Activated T-helper 1 cell treated with anti-CD3 and anti-CD28 coated beads, Interleukin-2, amount 50 U/mL, for 16 hours (primary cell): ENCODE measurements around the gene NDNF.

Source experiments
- DNase-seq, 2 donors: peaks; one replicate each; pipeline ENCODE4 v3.0.0-alpha.2; 2020; ENCODE audit warnings: low read depth in 1 of 2, low spot score in 1 of 2

NDNF gene

DNA sequence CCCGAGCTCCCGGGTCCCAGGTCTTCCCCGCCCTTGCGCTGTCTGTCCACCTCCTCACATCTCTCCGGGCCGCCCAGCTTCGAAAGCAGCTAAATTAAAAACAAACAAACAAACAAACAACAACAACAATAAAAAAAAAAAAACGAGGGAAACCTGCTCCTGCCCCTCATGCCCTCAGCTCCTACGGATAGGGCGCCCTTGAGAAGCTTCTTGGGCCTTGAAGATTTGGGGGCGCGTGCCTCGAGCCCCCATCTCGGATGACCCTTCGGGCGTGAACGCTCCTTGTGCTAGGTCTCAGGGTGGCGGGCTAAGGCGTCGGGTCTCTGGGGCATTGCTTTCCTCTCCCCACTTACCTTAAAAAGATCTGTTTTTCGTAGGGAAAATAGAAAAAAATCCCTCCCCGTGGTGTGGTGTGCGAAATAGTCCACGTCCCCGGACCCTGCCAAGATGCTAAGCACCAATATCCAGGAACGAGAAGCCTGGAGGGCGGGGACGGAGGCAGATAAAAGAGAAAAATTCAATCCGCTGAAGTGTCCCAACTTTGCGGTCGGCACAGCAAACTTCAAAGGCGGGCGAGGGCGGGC is 603 bp downstream of the NDNF start:
- DNase-seq = no peak

DNA sequence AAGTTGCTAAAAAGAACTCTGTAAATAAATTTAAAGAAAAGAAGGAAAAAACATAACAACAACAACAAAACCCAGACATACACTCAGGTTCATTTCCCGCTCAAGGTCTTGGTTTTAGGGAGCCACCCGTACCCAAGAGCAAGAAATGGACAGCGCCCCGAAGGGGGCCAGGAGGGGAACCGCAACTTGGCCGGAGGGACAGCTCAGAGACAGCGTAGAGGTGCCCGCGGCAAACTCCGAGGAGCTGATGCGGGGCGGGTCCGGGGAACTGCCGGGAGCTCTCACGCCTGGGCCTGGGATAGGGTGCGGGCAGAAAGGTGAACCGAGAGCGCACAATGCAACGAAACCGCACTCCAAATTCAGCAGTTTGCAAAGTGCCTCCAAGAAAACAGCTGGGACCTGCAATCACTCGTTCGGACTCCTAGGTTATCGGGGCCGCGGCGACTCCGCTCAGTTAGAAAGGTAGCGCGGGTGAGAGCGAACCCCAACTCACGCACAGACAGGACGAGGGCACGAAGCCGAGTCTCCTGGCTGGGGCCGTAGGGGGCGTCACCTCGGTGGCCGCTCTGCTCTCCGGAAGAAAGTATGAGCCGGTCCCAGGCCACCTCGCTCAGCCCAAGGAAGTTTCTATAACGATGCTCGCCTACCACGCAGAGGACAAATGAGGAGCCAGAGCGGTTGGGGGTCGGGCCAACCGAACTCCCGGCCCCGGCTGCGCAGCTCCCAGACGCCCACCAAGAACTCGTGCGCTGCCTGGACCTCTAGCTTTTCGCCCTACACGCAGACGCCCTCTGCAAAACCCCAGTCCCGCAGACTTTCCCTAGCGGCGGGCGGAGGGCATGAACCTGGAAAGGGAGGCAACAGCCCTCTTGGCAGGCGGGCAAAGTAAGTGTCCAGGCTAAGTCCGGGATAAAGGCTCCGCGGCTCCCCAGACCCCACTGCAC is 1.4 kb downstream of the NDNF start:
- DNase-seq = no peak

DNA sequence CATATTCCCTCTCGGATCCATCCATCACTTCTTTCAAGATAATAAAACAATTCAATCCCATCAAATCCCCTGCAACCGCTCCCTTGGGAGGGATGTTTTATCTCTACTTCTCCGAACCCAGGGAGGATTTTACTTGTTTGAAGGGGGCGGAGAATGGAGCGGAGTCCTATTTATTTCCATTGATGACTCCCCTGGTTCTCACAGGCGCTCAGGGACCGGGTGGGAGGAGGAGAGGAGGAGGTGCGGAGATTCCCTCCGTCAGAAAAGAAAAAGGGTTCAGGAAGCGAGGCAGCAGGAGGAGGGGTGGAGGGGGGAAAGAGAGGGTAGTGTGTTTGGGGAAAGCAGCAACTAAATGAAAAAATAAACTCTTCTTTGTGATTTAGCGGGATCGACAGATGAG is 2.1 kb downstream of the NDNF start:
- no peak for DNase-seq

DNA sequence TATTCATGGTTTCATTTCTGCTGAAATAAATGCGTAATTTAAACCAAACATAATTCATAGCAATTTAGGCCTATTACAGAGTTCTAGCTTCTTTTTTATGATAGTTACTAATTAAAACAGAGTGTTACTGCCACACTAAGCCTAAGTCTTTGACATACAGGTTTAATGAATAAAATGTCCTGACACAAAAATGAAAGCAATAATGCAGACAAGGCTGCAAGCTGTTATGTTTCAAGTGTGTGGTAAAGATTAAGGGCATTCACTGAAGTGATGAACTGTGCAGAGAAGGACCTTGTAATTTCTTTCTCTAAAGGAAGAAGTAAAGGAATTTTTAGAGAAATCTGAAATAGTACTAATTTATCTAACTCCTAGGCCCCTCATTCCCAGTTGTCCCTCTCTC is 2.9 kb downstream of the NDNF start:
- DNase-seq = no peak

DNA sequence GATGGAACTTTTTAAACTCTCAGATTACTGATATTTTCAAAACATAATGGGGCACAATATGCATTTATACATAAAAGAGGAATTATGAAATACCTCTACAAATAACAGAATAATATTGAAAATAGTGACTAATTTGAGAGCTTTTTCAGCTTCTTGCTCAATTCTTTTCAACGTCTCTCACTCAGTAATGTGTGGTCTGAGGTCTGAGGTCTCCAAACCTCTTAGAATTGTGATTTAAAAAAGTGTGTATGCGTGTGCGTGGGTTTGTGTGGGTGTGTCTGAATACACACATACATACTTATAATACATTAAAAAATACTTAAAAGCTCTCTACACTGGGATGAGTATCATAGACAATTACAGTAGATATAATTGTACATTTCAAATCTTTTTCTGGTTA is 7.9 kb downstream of the NDNF start:
- DNase-seq = no peak

DNA sequence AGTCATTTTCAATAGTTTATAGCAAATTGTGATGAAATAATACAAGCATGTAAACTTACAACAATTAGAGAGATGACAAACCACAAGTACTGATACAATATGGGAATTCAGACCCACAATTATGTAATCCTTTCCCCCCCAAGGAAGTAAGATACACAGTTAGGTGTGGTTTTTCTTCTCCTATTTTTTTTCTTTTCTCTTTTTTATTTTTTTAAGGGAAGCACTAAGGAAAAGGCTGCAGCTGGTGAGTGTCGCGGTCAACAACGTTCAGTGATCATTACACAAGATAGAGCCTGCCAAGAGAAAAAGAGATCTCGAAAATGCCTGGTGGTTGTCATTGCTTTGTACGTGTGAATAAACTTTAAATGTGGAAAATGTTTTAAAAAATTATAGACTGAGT is 9.8 kb downstream of the NDNF start:
- no peak for DNase-seq

DNA sequence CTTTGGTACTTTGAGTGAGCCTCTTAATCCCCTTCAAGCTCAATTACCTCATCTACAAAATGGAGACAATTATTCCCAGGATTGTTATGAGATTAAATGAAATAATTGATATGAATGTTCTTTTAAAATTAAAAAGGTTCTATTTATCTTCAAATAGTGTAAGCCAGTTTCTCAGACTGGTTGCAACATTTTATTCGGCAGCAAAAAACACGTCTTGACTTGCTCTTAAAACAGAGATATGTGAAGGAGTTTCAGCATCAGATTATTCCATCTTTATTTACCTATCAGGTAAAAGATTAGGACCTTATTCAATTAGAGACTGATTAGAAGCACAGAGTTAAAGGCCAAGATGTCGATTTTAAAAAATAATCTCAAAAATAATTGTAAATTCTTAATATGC is 10.5 kb downstream of the NDNF start:
- DNase-seq = no peak

DNA sequence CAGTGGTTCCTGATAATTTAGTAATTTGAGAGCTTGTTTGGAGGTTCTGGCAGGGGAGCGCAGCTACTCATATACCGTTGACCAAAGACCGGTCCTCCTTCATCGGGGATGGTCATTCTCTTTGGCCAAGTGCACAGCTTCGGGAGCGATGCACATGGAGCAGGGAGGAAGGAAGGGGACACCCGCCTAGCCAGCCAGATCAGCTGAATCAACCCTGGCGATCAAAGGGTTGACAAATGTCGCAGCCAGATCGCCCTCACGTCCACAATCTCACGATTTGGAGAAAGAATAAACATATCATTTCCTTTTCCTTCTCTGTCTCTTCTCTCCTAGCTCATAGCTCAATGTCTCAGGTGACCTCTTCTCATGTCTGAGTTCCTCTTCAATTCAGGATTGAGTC is 11.1 kb downstream of the NDNF start:
- DNase-seq = no peak

DNA sequence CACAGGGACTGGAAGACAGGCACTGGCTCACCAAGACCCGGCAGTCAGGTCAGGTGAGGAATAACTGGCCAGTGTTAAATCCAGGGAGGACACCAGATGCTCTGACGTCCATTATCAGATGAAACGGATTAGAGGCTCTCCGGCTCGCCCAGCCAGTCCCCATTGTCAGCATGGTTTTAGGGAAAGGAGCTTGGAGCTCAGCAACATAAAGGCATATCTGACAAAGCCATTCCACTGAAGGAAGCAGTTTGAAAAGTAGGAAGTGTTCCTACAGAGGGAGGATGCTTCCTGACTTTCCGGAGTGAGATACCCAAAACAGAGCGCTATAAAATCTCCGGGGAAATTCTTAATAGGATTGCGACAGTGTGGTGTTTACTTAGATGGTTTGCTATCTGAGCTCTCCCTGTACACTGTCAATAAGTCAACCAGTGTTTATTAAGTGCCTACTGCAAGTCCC is 14.8 kb downstream of the NDNF start:
- no peak for DNase-seq

DNA sequence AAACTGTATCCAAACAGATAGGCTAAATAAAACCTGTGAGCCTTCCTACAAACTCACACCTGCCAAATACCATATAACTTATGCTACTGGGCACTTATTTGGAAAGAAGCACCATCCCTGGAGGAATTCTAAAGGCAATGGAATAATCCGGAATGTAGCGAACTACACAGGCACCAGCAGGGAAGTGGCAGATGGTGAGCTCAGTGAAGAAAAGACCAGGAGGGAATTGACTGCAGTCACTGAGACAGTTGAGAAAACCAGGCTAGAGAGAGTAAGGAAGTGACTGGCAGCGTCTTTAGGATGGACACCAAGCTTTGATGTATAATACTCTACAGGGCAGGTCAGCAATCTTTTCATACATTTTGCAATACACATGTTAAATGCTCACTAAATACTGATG is 16.3 kb downstream of the NDNF start:
- DNase-seq = no peak

DNA sequence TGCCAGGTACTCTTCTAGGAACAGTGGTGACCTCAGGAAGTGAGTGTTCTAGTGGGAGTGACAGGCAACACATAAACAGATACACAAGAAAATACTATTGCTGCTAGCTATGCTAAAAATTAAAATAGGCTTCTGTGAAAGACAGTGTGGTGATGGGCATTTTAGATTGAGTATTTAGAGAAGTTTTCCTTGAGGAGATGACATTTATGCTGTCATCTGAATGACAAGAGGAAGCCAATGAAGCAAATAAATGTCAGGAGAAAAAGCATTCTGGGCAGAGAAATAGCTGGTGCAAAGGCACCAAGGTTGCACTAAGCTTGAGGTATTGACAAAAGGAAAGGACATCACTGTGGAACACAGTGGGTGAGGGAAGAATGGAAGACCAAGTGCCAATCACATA is 18.0 kb downstream of the NDNF start:
- no peak for DNase-seq

DNA sequence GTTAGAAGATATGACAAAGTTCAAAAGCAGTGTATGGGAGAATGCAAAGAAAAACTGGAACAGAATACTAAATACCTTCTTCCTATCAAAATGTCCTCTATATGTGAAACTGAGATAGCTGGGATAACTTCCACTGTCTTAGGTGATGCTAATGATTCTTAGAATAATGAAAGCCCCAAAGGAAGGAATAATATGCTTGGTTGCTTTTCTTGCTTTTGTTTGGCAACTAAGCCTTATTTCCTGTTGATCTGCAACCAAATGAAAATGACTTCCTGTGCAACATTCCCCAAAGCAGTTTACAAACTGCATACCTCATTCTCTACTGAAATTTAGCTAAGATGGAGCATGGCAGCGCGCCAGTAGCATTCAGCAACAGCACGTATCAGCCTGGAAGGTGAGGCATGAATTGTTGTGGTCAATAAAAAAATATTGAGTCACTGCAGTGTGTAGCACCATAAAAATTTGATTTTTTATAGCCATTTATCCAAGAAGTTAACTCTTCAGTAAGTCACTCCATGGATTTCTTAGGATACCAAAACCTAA is 18.7 kb downstream of the NDNF start:
- no peak for DNase-seq

DNA sequence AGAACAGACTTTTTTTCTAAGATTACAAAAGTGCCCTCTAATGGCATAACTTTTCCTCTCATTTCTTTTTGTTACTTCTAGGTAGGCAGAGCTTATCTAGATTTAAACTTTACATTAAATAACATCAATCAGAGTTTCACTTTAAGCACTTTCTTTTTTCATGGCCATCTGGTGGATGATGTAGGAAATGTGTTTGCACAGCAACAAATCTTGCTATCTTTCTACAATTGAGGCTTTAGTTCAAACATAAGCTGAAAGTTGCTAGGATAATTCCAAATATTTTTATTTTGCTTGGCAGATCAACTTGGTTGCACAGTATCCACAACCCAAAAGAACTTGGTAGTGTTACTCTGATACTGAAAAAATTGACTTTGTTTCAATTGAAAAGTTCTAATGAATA is 22.0 kb downstream of the NDNF start:
- DNase-seq = no peak

DNA sequence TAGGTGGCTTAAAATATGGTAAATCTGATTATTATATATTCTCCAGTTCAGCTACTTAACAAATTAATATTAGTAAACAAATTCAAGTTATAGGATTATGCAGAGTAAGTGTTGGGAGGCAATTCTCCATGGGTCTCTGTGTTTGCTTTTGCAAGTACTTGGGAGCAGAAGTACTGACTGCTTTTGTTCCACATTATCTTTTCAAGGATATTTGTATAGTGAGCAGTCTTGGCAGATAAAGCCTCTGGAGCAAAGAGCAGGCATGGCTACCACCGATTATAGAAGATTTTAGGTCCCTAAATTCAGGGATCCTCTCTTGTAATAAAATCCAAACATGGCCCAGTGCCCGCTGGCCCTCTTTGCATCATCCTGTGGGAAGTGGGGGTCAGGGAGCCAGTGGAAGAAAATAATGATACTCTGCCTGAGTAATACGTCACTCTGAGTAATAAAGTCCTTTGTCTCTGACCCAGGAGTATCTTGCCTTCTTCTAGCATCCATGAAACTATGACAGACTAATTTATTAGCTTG is 23.2 kb downstream of the NDNF start:
- DNase-seq = no peak

DNA sequence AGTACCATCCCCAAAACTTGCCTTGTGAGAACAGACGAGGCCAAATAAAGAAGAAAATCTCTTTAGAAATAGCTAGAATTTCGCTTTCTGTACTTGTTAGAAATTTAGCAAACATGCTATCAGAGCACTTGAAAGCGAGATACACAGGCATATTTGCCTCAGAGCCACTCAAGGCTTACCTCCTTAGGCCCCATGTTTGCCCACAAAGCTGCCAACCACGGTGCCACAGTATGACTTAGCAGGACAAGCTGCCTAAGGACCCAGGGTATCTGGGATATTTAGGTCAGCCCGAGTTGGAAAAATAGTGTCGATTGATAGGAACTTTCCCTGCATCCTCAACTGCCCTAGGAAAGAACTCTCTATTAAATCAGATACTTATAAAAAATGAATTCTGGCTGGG is 24.2 kb downstream of the NDNF start:
- no peak for DNase-seq

DNA sequence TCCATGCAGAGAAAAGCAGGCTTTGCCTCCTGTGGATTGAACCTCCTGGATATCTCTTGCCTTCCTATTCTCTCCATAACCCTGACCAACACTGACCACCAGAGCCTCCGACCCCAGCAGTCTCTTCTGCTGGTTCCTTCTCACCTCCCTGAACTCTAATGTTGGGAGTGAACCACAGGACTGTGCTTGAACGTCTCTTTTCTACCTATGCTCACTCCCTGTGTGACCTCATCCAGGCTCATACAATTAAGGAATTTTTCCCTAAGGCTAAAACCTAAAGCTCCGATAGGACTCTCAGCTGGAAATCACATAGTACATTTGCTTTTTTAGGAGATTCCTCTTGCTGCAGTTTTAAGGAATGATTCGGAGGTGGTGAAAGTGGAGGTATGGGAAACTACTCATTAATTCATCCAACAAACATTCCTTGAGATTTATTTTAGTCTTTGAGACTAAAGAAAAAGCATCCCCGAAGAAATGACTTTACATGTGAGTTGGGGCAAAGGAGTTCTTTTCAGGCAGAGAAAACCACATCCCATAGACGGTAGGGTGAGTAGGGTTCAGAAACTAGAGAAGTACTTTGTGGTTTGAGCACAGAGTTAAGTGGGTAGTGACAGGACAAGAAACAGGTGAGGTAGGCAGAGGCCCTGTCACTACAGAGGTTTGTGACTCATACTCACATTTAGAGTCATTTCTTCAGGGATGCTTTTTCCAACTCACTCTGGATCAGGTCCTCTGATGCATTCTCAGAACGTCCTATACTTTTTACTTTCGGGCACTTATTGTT is 30.8 kb downstream of the NDNF start:
- DNase-seq = no peak

DNA sequence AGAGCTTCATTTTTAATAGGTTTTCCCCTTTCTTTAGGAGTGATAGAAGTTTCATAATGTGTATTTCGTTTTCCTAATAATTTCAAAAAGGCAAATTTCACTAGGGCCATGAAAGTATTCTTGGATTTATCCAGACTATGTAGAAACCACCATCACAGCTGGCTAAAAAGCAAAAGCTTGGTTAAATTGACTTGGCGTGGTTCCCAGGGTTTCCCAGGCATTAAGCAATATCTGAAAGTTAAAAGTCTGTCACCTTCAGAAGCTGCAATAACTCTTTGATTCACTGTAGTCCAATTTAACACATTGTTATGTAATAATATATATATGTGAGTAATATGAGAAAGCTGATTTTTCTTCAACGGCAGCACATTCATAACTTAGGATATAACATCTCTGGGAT is 38.3 kb downstream of the NDNF start:
- no peak for DNase-seq

DNA sequence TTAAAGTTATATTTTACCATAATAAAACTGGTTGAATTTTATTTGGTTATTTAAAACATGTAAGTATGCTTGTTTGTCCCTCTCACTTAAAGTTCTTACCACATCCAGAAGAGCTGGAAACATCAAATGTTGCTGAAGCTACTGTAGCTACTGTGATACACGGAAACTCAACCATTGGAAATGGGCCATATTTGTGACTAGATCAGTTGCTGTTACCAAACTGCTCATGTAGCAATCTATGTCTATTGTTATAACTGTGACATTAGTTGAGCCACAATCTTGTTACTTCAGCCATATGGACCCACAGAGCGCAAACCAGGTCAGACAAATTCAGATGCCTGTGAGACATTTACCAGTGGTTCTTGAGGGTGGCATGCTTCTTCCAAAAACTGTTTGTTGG is 41.6 kb downstream of the NDNF start:
- DNase-seq = no peak

DNA sequence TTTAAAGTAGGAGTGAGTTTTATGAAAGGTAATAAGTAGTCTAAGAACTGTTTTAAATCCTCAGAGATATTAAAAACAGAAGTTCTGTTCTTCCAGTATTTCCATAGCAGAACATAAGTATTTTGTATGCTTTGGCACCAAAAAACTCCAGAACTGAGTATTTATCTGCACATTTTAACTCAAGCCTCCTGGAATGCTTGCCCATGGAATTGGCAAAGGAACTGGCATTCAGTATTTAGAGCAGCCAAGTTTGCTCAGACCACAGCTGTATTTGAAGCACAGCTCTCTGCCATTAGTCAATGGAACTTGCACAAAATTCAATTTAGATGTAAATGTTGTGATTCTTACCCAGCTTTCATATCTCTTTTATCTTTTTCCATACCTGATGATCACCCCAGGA is 42.2 kb downstream of the NDNF start:
- no peak for DNase-seq

DNA sequence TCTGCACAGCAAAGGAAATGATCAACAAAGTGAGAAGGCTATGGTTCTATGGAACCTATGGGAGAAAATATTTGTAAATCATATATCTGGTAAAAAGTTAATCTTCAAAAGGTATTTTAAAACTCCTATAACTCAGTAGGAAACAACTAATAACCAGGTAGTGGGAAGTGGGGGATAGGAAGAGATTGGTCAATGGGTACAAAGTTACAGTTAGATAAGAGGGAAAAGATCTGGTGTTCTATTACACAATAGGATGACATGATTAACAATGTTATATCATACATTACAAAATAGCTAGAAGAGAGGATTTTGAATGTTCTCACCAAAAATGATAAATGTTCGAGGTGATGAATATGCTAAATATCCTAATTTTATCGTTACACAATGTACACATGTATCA is 46.3 kb downstream of the NDNF start:
- no peak for DNase-seq

DNA sequence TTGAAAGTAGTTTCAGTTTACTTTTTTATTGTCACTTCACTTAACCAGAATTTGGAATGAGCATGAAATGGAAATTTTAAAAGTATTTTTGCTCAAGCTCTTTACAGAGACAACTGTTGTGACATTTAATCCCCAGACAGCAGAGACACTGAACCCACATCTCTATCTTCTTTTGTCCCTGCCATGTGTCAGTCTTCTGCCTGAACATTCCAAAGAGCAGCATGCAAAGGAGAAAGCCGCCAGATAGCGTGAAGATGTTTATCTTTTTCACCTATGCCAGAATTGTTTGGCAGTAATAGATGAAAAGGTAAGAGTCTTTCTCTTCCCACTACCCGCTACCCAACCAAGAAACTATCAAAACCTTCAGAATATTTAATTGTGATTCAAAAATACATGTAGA is 46.8 kb downstream of the NDNF start:
- DNase-seq = no peak

DNA sequence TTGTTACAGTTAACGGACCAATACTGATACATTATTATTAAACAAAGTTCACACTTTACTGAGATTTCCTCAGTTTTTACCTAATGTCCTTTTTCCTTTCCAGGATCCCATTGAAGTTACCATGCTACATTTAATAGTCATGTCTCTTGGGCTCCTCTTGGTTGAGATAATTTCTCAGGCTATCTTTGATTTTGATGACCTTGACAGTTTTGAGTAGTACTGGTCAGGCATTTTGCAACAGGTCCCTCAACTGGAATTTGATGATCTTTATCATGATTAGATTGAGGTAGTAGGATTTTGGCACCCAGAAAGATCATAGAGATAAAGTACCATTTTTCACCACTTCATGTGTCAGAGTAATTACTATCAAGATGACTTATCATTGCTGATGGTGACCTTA is 53.8 kb downstream of the NDNF start:
- DNase-seq = no peak
